Measurements from ENCODE around the gene TTC13. TPM values are rescaled to one million over a fixed set of nuclear protein-coding genes. Genes with fewer than 3 reads are reported as not detected.

The TTC13 gene
- polyA plus RNA-seq, 3 donors = 9.2 to 24.4 (median 10.8) TPM

GRCh38 chr1:230864441-230864840 is 114.2 kb downstream of the TTC13 start:
- H3K4me3 Mint-ChIP-seq = no peak overlapping the region
- Histone ChIP-seq H3K9ac (ENCODE audit: insufficient read depth, low read length, poor library complexity, severe bottlenecking) (no peak overlapping the region), H3K9me3 (replicated peaks in 1 of 2; ENCODE audit: control insufficient read depth in 1 of 2, insufficient read depth in 1 of 2, low read length in 2 of 2) (no peaks in the 10 kb centered on the region), H3K27ac (ENCODE audit: low read depth in 1 of 2, low read length in 2 of 2) (no peak overlapping the region), H3K4me2 (replicated peaks; ENCODE audit: extremely low read depth, low read length, poor library complexity, severe bottlenecking) (no peak overlapping the region), H2AFZ (ENCODE audit: insufficient read depth, low read depth, low read length, poor library complexity, severe bottlenecking) (no peak overlapping the region), H3K4me1 (ENCODE audit: control insufficient read depth in 1 of 2, insufficient read depth in 2 of 2, low read length in 2 of 2) (peaks cover 11 to 15% of the 10 kb centered on the region in 2 donors), H3K4me3 (replicated peaks in 1 of 3; ENCODE audit: low read depth in 2 of 3, low read length in 3 of 3) (no peak overlapping the region), H3K36me3 (replicated peaks in 1 of 2; ENCODE audit: control insufficient read depth in 1 of 2, insufficient read depth in 2 of 2, low read length in 2 of 2) (no peaks in the 10 kb centered on the region), H3K79me2 (ENCODE audit: insufficient read depth, low read length) (no peaks in the 10 kb centered on the region), H3K27me3 (ENCODE audit: control insufficient read depth in 2 of 2, insufficient read depth in 2 of 2, low read length in 2 of 2) (peaks cover 18 to 24% of the 10 kb centered on the region in 2 donors), H4K20me1 (ENCODE audit: insufficient read depth, low read length) (no peaks in the 10 kb centered on the region)
- H3K27me3 Mint-ChIP-seq (ENCODE audit: low read depth in 3 of 3) = peaks cover 25 to 28% (median 27%) of the 10 kb centered on the region in 3 donors
- H3K4me1 Mint-ChIP-seq = peaks cover 20% of the 10 kb centered on the region
- H3K36me3 Mint-ChIP-seq = peaks cover 4 to 6% of the 10 kb centered on the region in 2 donors
- intact Hi-C loops (cut with micrococcal nuclease) = no loop called here
- peaks cover 0 to 7% (median 4%) of the 10 kb centered on the region in 7 donors for H3K9me3 Mint-ChIP-seq
- no peak for TF ChIP-seq CTCF (IDR thresholded peaks at IDR 0.05)
- no peak for DNase-seq
- WGBS (ENCODE audit: insufficient coverage) = 92% methylated on average over 4 of the region's 9 CpGs
- no peak overlapping the region for H3K27ac Mint-ChIP-seq

DNA sequence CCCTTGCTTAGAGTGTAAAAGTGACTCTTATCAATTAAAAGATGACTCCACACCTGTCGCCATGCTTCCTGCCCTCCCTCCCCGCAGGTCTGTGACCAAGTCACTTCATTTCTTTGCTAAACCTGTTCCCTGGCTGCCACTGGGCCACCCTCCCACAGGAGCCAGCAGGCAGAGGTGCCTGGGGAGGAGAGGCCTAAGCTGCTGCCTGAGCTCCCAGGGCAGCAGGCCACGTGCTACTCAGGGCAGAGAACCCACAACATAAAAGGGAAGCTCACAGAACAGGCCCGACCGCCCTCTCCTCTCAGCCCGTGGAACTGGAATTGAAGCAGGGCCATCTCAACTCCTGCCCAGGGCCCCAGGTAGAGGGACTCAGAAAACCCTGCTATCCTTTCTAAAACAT is 115.2 kb downstream of the TTC13 start:
- TF ChIP-seq CTCF (IDR thresholded peaks at IDR 0.05) = no peak
- Histone ChIP-seq H3K36me3 (replicated peaks in 1 of 2; ENCODE audit: control insufficient read depth in 1 of 2, insufficient read depth in 2 of 2, low read length in 2 of 2) (no peaks in the 10 kb centered on the region), H3K27ac (ENCODE audit: low read depth in 1 of 2, low read length in 2 of 2) (no peak overlapping the region), H2AFZ (ENCODE audit: insufficient read depth, low read depth, low read length, poor library complexity, severe bottlenecking) (no peak overlapping the region), H3K27me3 (ENCODE audit: control insufficient read depth in 2 of 2, insufficient read depth in 2 of 2, low read length in 2 of 2) (peaks cover 12 to 16% of the 10 kb centered on the region in 2 donors), H3K9me3 (replicated peaks in 1 of 2; ENCODE audit: control insufficient read depth in 1 of 2, insufficient read depth in 1 of 2, low read length in 2 of 2) (no peaks in the 10 kb centered on the region), H3K4me1 (ENCODE audit: control insufficient read depth in 1 of 2, insufficient read depth in 2 of 2, low read length in 2 of 2) (peaks cover 5 to 9% of the 10 kb centered on the region in 2 donors), H4K20me1 (ENCODE audit: insufficient read depth, low read length) (no peaks in the 10 kb centered on the region), H3K4me3 (replicated peaks in 1 of 3; ENCODE audit: low read depth in 2 of 3, low read length in 3 of 3) (no peak overlapping the region), H3K4me2 (replicated peaks; ENCODE audit: extremely low read depth, low read length, poor library complexity, severe bottlenecking) (no peak overlapping the region), H3K79me2 (ENCODE audit: insufficient read depth, low read length) (no peaks in the 10 kb centered on the region), H3K9ac (ENCODE audit: insufficient read depth, low read length, poor library complexity, severe bottlenecking) (no peak overlapping the region)
- DNase-seq = no peak
- H3K9me3 Mint-ChIP-seq = peaks cover 0 to 7% (median 4%) of the 10 kb centered on the region in 7 donors
- peaks cover 4 to 6% of the 10 kb centered on the region in 2 donors for H3K36me3 Mint-ChIP-seq
- no peak overlapping the region for H3K27ac Mint-ChIP-seq
- H3K4me3 Mint-ChIP-seq = no peak overlapping the region
- WGBS (ENCODE audit: insufficient coverage) = 4% methylated on average over 5 of the region's 6 CpGs
- H3K4me1 Mint-ChIP-seq = peaks cover 16% of the 10 kb centered on the region
- H3K27me3 Mint-ChIP-seq (ENCODE audit: low read depth in 3 of 3) = peaks cover 17 to 21% (median 18%) of the 10 kb centered on the region in 3 donors
- intact Hi-C loops (cut with micrococcal nuclease) = no loop called here

All from CD14-positive monocyte (primary cell).